Measurements from ENCODE around the gene NFIC.
"Not testable (repeated sequence)": the region's sequence is repeated elsewhere in the genome, so short reads cannot be mapped to it uniquely, and the experiment has no call there.

Gene NFIC

GRCh38 chr19:3420909-3421619, 54.7 kb downstream of the NFIC start:
- no peak for DNase-seq (ENCODE audit: low read depth, low spot score)

GRCh38 chr19:3421656-3422055, 55.3 kb downstream of the NFIC start:
- not testable (repeated sequence) for DNase-seq (ENCODE audit: low read depth, low spot score)

GRCh38 chr19:3423183-3423829, 56.9 kb downstream of the NFIC start:
- DNase-seq (ENCODE audit: low read depth, low spot score), result no peak

- DNase-seq (ENCODE audit: low read depth, low spot score), result no peak
Measured at GRCh38 chr19:3426433-3426832, 60.0 kb downstream of the NFIC start.

- not testable (repeated sequence) for DNase-seq (ENCODE audit: low read depth, low spot score)
Measured at GRCh38 chr19:3430366-3430680, 63.9 kb downstream of the NFIC start.

- DNase-seq (ENCODE audit: low read depth, low spot score), result no peak
Measured at GRCh38 chr19:3431760-3432397, 65.5 kb downstream of the NFIC start.

- no peak for DNase-seq (ENCODE audit: low read depth, low spot score)
Measured at GRCh38 chr19:3433313-3433712, 66.9 kb downstream of the NFIC start.

GRCh38 chr19:3433805-3434540, 67.6 kb downstream of the NFIC start:
- DNase-seq (ENCODE audit: low read depth, low spot score), result no peak

- DNase-seq (ENCODE audit: low read depth, low spot score), result peak; percentile 89
Measured at GRCh38 chr19:3434630-3435553, 68.5 kb downstream of the NFIC start.

- no peak for DNase-seq (ENCODE audit: low read depth, low spot score)
Measured at GRCh38 chr19:3440082-3440481, 73.7 kb downstream of the NFIC start.

GRCh38 chr19:3441089-3441985, 75.0 kb downstream of the NFIC start:
- DNase-seq (ENCODE audit: low read depth, low spot score), result no peak

- no peak for DNase-seq (ENCODE audit: low read depth, low spot score)
Measured at GRCh38 chr19:3441986-3442329, 75.6 kb downstream of the NFIC start.

GRCh38 chr19:3442487-3443071, 76.2 kb downstream of the NFIC start:
- no peak for DNase-seq (ENCODE audit: low read depth, low spot score)

GRCh38 chr19:3443840-3444694, 77.7 kb downstream of the NFIC start:
- DNase-seq (ENCODE audit: low read depth, low spot score), result no peak

- DNase-seq (ENCODE audit: low read depth, low spot score), result no peak
Measured at GRCh38 chr19:3444695-3445234, 78.4 kb downstream of the NFIC start.

- DNase-seq (ENCODE audit: low read depth, low spot score), result not testable (repeated sequence)
Measured at GRCh38 chr19:3446657-3447056, 80.3 kb downstream of the NFIC start.

- DNase-seq (ENCODE audit: low read depth, low spot score), result no peak
Measured at GRCh38 chr19:3448616-3449334, 82.4 kb downstream of the NFIC start.

- DNase-seq (ENCODE audit: low read depth, low spot score), result no peak
Measured at GRCh38 chr19:3450796-3451411, 84.5 kb downstream of the NFIC start.

Measured in activated CD4-positive, CD25-positive, alpha-beta regulatory T cell treated with anti-CD3 and anti-CD28 coated beads, Interleukin-2, amount 50 U/mL, for 16 hours (primary cell).